SU-DHL-6 (cell line): ENCODE results near the gene NOTCH3.

Source experiments
- H2AFZ ChIP-seq: fragments of 200-600 bp; sonication (generic); 2 replicates; pipeline ENCODE4 v1.6.1; 2014; ENCODE audit warnings: low read depth, mild to moderate bottlenecking, moderate library complexity, mixed read lengths, antibody characterized with exemption, low read length; ENCODE audit not compliant: severe bottlenecking
- H3F3A ChIP-seq: fragments of 200-600 bp; shearing (Covaris generic); 2 replicates; pipeline ENCODE4 v1.6.0; 2016; ENCODE audit warnings: antibody characterized with exemption, mild to moderate bottlenecking; ENCODE audit not compliant: insufficient read depth
- H3K27ac ChIP-seq: fragments of 200-600 bp; sonication (generic); 2 replicates; pipeline ENCODE4 v1.5.1; 2016; ENCODE audit warnings: low read depth, mild to moderate bottlenecking, low read length, moderate library complexity, mixed read lengths
- H3K27me3 ChIP-seq: fragments of 200-600 bp; sonication (generic), shearing (Covaris generic); 2 replicates; pipeline ENCODE4 v1.6.0; 2014; ENCODE audit warnings: mild to moderate bottlenecking, low read length
- H3K36me3 ChIP-seq: fragments of 200-600 bp; sonication (generic); 2 replicates; pipeline ENCODE4 v1.6.1; 2014; ENCODE audit warnings: mild to moderate bottlenecking, low read length, mixed read lengths
- H3K4me2 ChIP-seq: fragments of 300-600, 200-600 bp; shearing (Covaris generic), sonication (generic); 2 replicates; pipeline ENCODE4 v1.6.0; 2014; ENCODE audit warnings: low read length, low read depth, mild to moderate bottlenecking; ENCODE audit not compliant: poor library complexity, severe bottlenecking
- H3K4me3 ChIP-seq: fragments of 200-600 bp; sonication (generic); 2 replicates; pipeline ENCODE4 v1.5.1; 2014; ENCODE audit warnings: antibody characterized with exemption, low read length, mild to moderate bottlenecking, mixed read lengths; ENCODE audit not compliant: insufficient read depth, poor library complexity, severe bottlenecking
- H3K79me2 ChIP-seq: fragments of 200-600 bp; sonication (generic); 2 replicates; pipeline ENCODE4 v1.6.1; 2014; ENCODE audit warnings: mild to moderate bottlenecking, low read length, moderate library complexity; ENCODE audit not compliant: insufficient read depth
- H3K9ac ChIP-seq: fragments of 200-600 bp; sonication (generic); 2 replicates; pipeline ENCODE4 v1.7.0; 2014; ENCODE audit warnings: mild to moderate bottlenecking, low read length
- H3K9me2 ChIP-seq: fragments of 200-600 bp; sonication (generic); replicated peaks from 2 replicates; pipeline ENCODE4 v1.6.1; 2014; ENCODE audit warnings: low read length; ENCODE audit not compliant: insufficient read depth
- H3K9me3 ChIP-seq: fragments of 200-600 bp; sonication (generic); 2 replicates; pipeline ENCODE4 v1.6.1; 2014; ENCODE audit warnings: low read length, mixed read lengths; ENCODE audit not compliant: insufficient read depth
- H4K20me1 ChIP-seq: fragments of 200-600 bp; sonication (generic); 2 replicates; pipeline ENCODE4 v1.6.1; 2014; ENCODE audit warnings: low read depth, mild to moderate bottlenecking, antibody characterized with exemption, low read length, moderate library complexity, mixed read lengths
- EZH2phosphoT487 ChIP-seq: fragments of 200-600 bp; sonication (generic), shearing (Covaris generic); conservative IDR thresholded peaks from 2 replicates; pipeline ENCODE4 v1.6.1; 2018; ENCODE audit warnings: mild to moderate bottlenecking, antibody characterized with exemption, low read length, moderate library complexity, mixed read lengths
- TF ChIP-seq, protein P1 (sequence below): fragments of 200-600 bp; sonication (generic); IDR thresholded peaks from one replicate; pipeline ENCODE4 v1.5.1; 2017; ENCODE audit warnings: antibody characterized with exemption, mild to moderate bottlenecking, low read length, moderate library complexity; ENCODE audit not compliant: insufficient read depth, poor library complexity, severe bottlenecking

Gene NOTCH3

GRCh38 chr19:15227261-15227660, 26.5 kb upstream of the NOTCH3 start:
- no peak for TF ChIP-seq EZH2phosphoT487
- H3K4me3 ChIP-seq: no peak overlapping the region
- no peaks in the 10 kb centered on the region for H3F3A ChIP-seq

GRCh38 chr19:15225760-15226159, 25.0 kb upstream of the NOTCH3 start:
- Histone ChIP-seq H2AFZ (no peak overlapping the region), H3K9ac (no peak overlapping the region), H4K20me1 (no peaks in the 10 kb centered on the region), H3K4me2 (no peak overlapping the region), H3K9me3 (no peaks in the 10 kb centered on the region), H3K4me3 (no peak overlapping the region), H3K79me2 (no peaks in the 10 kb centered on the region), H3K36me3 (no peaks in the 10 kb centered on the region), H3K27me3 (no peaks in the 10 kb centered on the region), H3K27ac (no peak overlapping the region), H3F3A (no peaks in the 10 kb centered on the region), H3K9me2 (no peaks in the 10 kb centered on the region)
- TF ChIP-seq, protein P1, sequence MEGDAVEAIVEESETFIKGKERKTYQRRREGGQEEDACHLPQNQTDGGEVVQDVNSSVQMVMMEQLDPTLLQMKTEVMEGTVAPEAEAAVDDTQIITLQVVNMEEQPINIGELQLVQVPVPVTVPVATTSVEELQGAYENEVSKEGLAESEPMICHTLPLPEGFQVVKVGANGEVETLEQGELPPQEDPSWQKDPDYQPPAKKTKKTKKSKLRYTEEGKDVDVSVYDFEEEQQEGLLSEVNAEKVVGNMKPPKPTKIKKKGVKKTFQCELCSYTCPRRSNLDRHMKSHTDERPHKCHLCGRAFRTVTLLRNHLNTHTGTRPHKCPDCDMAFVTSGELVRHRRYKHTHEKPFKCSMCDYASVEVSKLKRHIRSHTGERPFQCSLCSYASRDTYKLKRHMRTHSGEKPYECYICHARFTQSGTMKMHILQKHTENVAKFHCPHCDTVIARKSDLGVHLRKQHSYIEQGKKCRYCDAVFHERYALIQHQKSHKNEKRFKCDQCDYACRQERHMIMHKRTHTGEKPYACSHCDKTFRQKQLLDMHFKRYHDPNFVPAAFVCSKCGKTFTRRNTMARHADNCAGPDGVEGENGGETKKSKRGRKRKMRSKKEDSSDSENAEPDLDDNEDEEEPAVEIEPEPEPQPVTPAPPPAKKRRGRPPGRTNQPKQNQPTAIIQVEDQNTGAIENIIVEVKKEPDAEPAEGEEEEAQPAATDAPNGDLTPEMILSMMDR: no peak
- TF ChIP-seq EZH2phosphoT487: no peak

More at GRCh38 chr19:15227261-15227660, 26.5 kb upstream of the NOTCH3 start:
- H3K27me3 ChIP-seq: no peaks in the 10 kb centered on the region
- no peak overlapping the region for H3K9ac ChIP-seq
- no peaks in the 10 kb centered on the region for H3K9me3 ChIP-seq
- H3K79me2 ChIP-seq: no peaks in the 10 kb centered on the region
- no peaks in the 10 kb centered on the region for H4K20me1 ChIP-seq
- no peak overlapping the region for H3K4me2 ChIP-seq
- no peak overlapping the region for H2AFZ ChIP-seq
- no peaks in the 10 kb centered on the region for H3K36me3 ChIP-seq
- H3K27ac ChIP-seq: no peak overlapping the region
- H3K9me2 ChIP-seq: no peaks in the 10 kb centered on the region

DNA sequence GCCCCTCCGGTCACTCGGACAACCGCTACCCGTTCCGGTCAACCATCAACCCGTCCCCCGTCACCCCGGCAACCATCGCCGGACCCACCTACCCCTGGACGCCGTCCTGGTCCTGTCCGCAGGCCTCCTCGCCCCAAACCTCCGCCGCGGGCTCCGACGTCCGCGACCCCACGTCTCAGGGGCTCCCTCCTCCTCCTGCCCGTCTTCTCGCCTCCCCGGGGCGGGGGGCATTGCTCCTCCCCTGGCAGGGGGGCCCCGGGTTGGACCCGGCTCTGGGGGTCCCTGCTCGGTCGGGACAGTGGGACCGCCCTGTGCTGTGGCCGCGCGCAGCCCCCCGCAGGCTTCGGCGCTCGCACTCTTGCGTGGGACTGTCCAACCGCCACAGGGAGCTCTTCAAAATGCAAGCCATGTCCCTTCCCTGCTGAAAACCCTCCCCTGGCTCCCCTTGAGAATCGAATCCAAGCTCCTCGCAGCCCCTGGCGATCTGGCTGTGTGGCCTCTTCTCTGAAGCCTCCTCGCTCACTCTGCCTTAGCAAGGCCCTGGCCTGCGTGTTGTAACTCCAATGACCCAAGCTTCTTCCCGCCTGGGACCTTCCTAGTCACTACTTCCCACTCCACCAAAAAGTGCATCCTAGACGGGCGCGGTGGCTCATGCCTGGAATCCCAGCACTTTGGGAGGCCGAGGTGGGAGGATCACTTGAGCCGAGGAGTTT, 23.0 kb upstream of the NOTCH3 start:
- Histone ChIP-seq H3K9me3 (no peaks in the 10 kb centered on the region), H3K4me3 (peak overlapping the region; percentile 51), H2AFZ (peak overlapping the region; percentile 27), H3K4me2 (peak overlapping the region; percentile 54), H3K27me3 (no peaks in the 10 kb centered on the region), H3K79me2 (no peaks in the 10 kb centered on the region), H4K20me1 (no peaks in the 10 kb centered on the region), H3K27ac (no peak overlapping the region), H3K9me2 (no peaks in the 10 kb centered on the region), H3K36me3 (no peaks in the 10 kb centered on the region), H3F3A (no peaks in the 10 kb centered on the region), H3K9ac (peak overlapping the region; percentile 44)
- TF ChIP-seq, protein P1: no peak
- no peak for TF ChIP-seq EZH2phosphoT487
